Measurements from ENCODE around the gene KLHL3. TPM values are rescaled to one million over a fixed set of nuclear protein-coding genes. Genes with fewer than 3 reads are reported as not detected.
A peak's percentile ranks its signal among the peaks of the same experiment; 100 is the strongest.

KLHL3 gene
- total RNA-seq, 1 experiment from 2014 or later: 0.05 TPM

GRCh38 chr5:137638841-137639240, 97.0 kb downstream of the KLHL3 start:
- Histone ChIP-seq H3K9me3 (replicated peaks) (0 out of 2 replicates have a peak, but pooled peaks cover 3% of the 10 kb centered on the region), H3K36me3 (no peaks in the 10 kb centered on the region), H3K4me1 (replicated peaks) (no peaks in the 10 kb centered on the region), H3K27me3 (replicated peaks) (peaks cover 5% of the 10 kb centered on the region), H3K4me3 (no peak overlapping the region), H3K27ac (no peak overlapping the region)
- DNase-seq (ENCODE audit: low read depth in 1 of 2, low spot score in 2 of 2): no peak

GRCh38 chr5:137636830-137637714, 98.8 kb downstream of the KLHL3 start:
- no peaks in the 10 kb centered on the region for H3K36me3 ChIP-seq
- no peak for DNase-seq (ENCODE audit: low read depth in 1 of 2, low spot score in 2 of 2)
- H3K27ac ChIP-seq: no peak overlapping the region
- H3K4me1 ChIP-seq (replicated peaks): no peaks in the 10 kb centered on the region
- H3K27me3 ChIP-seq (replicated peaks): peaks cover 5% of the 10 kb centered on the region
- no peak overlapping the region for H3K4me3 ChIP-seq
- 0 out of 2 replicates have a peak, but pooled peaks cover 3% of the 10 kb centered on the region for H3K9me3 ChIP-seq (replicated peaks)

- Histone ChIP-seq H3K27ac (no peak overlapping the region), H3K27me3 (replicated peaks) (peaks cover 5% of the 10 kb centered on the region), H3K4me1 (replicated peaks) (no peaks in the 10 kb centered on the region), H3K9me3 (replicated peaks) (0 out of 2 replicates have a peak, but pooled peaks cover 3% of the 10 kb centered on the region), H3K36me3 (no peaks in the 10 kb centered on the region), H3K4me3 (no peak overlapping the region)
- no peak for DNase-seq (ENCODE audit: low read depth in 1 of 2, low spot score in 2 of 2)
These were observed 99.8 kb downstream of the KLHL3 start for GRCh38 chr5:137636099-137636498.

- Histone ChIP-seq H3K9me3 (replicated peaks) (0 out of 2 replicates have a peak, but pooled peaks cover 3% of the 10 kb centered on the region), H3K27ac (no peak overlapping the region), H3K27me3 (replicated peaks) (peaks cover 5% of the 10 kb centered on the region), H3K4me3 (no peak overlapping the region), H3K4me1 (replicated peaks) (no peaks in the 10 kb centered on the region), H3K36me3 (no peaks in the 10 kb centered on the region)
- DNase-seq (ENCODE audit: low read depth in 1 of 2, low spot score in 2 of 2): no peak
These were observed 100.4 kb downstream of the KLHL3 start for GRCh38 chr5:137635521-137635921.

GRCh38 chr5:137633896-137634295, 102.0 kb downstream of the KLHL3 start:
- H3K4me3 ChIP-seq: no peak overlapping the region
- DNase-seq (ENCODE audit: low read depth in 1 of 2, low spot score in 2 of 2): peak in 1 of 2 experiments; percentile 20
- no peaks in the 10 kb centered on the region for H3K4me1 ChIP-seq (replicated peaks)
- H3K27me3 ChIP-seq (replicated peaks): peaks cover 5% of the 10 kb centered on the region
- H3K27ac ChIP-seq: no peak overlapping the region
- H3K36me3 ChIP-seq: no peaks in the 10 kb centered on the region
- H3K9me3 ChIP-seq (replicated peaks): 0 out of 2 replicates have a peak, but pooled peaks cover 3% of the 10 kb centered on the region

- DNase-seq (ENCODE audit: low read depth in 1 of 2, low spot score in 2 of 2): no peak
- Histone ChIP-seq H3K9me3 (replicated peaks) (0 out of 2 replicates have a peak, but pooled peaks cover 3% of the 10 kb centered on the region), H3K27ac (no peak overlapping the region), H3K4me3 (no peak overlapping the region), H3K36me3 (no peaks in the 10 kb centered on the region), H3K27me3 (replicated peaks) (peaks cover 5% of the 10 kb centered on the region), H3K4me1 (replicated peaks) (no peaks in the 10 kb centered on the region)
These were observed 103.2 kb downstream of the KLHL3 start for GRCh38 chr5:137632716-137633115.

GRCh38 chr5:137631453-137631852, 104.4 kb downstream of the KLHL3 start:
- Histone ChIP-seq H3K4me1 (replicated peaks) (no peaks in the 10 kb centered on the region), H3K36me3 (no peaks in the 10 kb centered on the region), H3K27ac (no peak overlapping the region), H3K9me3 (replicated peaks) (no peaks in the 10 kb centered on the region), H3K4me3 (no peak overlapping the region), H3K27me3 (replicated peaks) (peaks cover 5% of the 10 kb centered on the region)
- no peak for DNase-seq (ENCODE audit: low read depth in 1 of 2, low spot score in 2 of 2)

- no peaks in the 10 kb centered on the region for H3K4me1 ChIP-seq (replicated peaks)
- H3K9me3 ChIP-seq (replicated peaks): no peaks in the 10 kb centered on the region
- peaks cover 5% of the 10 kb centered on the region for H3K27me3 ChIP-seq (replicated peaks)
- H3K4me3 ChIP-seq: no peak overlapping the region
- DNase-seq (ENCODE audit: low read depth in 1 of 2, low spot score in 2 of 2): no peak
- H3K36me3 ChIP-seq: no peaks in the 10 kb centered on the region
- H3K27ac ChIP-seq: no peak overlapping the region
These were observed 104.9 kb downstream of the KLHL3 start for GRCh38 chr5:137630972-137631370.

GRCh38 chr5:137630216-137630971, 105.5 kb downstream of the KLHL3 start:
- no peak overlapping the region for H3K27ac ChIP-seq
- H3K36me3 ChIP-seq: no peaks in the 10 kb centered on the region
- H3K27me3 ChIP-seq (replicated peaks): peaks cover 5% of the 10 kb centered on the region
- no peak overlapping the region for H3K4me3 ChIP-seq
- H3K9me3 ChIP-seq (replicated peaks): no peaks in the 10 kb centered on the region
- no peaks in the 10 kb centered on the region for H3K4me1 ChIP-seq (replicated peaks)
- no peak for DNase-seq (ENCODE audit: low read depth in 1 of 2, low spot score in 2 of 2)

GRCh38 chr5:137629646-137630045, 106.2 kb downstream of the KLHL3 start:
- DNase-seq (ENCODE audit: low read depth in 1 of 2, low spot score in 2 of 2): peak in 1 of 2 experiments; percentile 46
- no peak overlapping the region for H3K4me3 ChIP-seq
- H3K36me3 ChIP-seq: no peaks in the 10 kb centered on the region
- H3K9me3 ChIP-seq (replicated peaks): no peaks in the 10 kb centered on the region
- no peak overlapping the region for H3K27ac ChIP-seq
- no peaks in the 10 kb centered on the region; the same call in 1 of the 2 replicates for H3K27me3 ChIP-seq (replicated peaks)
- no peaks in the 10 kb centered on the region for H3K4me1 ChIP-seq (replicated peaks)

GRCh38 chr5:137627706-137628105, 108.2 kb downstream of the KLHL3 start:
- Histone ChIP-seq H3K27me3 (replicated peaks) (no peaks in the 10 kb centered on the region; the same call in 1 of the 2 replicates), H3K4me3 (no peak overlapping the region), H3K9me3 (replicated peaks) (no peaks in the 10 kb centered on the region), H3K4me1 (replicated peaks) (peaks cover 2% of the 10 kb centered on the region), H3K27ac (no peak overlapping the region), H3K36me3 (no peaks in the 10 kb centered on the region)
- DNase-seq (ENCODE audit: low read depth in 1 of 2, low spot score in 2 of 2): peak in 1 of 2 experiments; percentile 31

- Histone ChIP-seq H3K4me3 (no peak overlapping the region), H3K9me3 (replicated peaks) (no peaks in the 10 kb centered on the region), H3K27me3 (replicated peaks) (no peaks in the 10 kb centered on the region; the same call in 1 of the 2 replicates), H3K36me3 (no peaks in the 10 kb centered on the region), H3K27ac (no peak overlapping the region), H3K4me1 (replicated peaks) (peaks cover 6% of the 10 kb centered on the region)
- DNase-seq (ENCODE audit: low read depth in 1 of 2, low spot score in 2 of 2): peak in 1 of 2 experiments; percentile 2
These were observed 108.6 kb downstream of the KLHL3 start for GRCh38 chr5:137627293-137627692.

- H3K9me3 ChIP-seq (replicated peaks): no peaks in the 10 kb centered on the region
These were observed 111.0 kb downstream of the KLHL3 start for GRCh38 chr5:137624786-137625349.

More at GRCh38 chr5:137624786-137625349, 111.0 kb downstream of the KLHL3 start:
- H3K27ac ChIP-seq: no peak overlapping the region
- no peaks in the 10 kb centered on the region; the same call in 1 of the 2 replicates for H3K27me3 ChIP-seq (replicated peaks)
- H3K36me3 ChIP-seq: no peaks in the 10 kb centered on the region
- H3K4me3 ChIP-seq: no peak overlapping the region
- H3K4me1 ChIP-seq (replicated peaks): peaks cover 18% of the 10 kb centered on the region
- peak in 1 of 2 experiments; percentile 28 for DNase-seq (ENCODE audit: low read depth in 1 of 2, low spot score in 2 of 2)

All from SJSA1 (cell line).